AG09309 (cell line): ENCODE measurements around the gene MIOX.

Experiments used
- DNase-seq: peaks from one replicate; pipeline ENCODE4 v3.0.0-alpha.2; 2010; ENCODE audit warnings: low read depth
- H3K4me3 ChIP-seq: 2 replicates; pipeline ENCODE4 v1.5.1; 2011; ENCODE audit warnings: mild to moderate bottlenecking, low read depth, low read length, moderate library complexity; ENCODE audit not compliant: control insufficient read depth
- CTCF ChIP-seq: IDR thresholded peaks from 2 replicates; pipeline ENCODE4 v1.5.1; 2011; ENCODE audit warnings: mild to moderate bottlenecking, low read depth, low read length, inconsistent platforms; ENCODE audit not compliant: insufficient read depth, control insufficient read depth; ENCODE audit errors: missing control alignments

MIOX gene

DNA sequence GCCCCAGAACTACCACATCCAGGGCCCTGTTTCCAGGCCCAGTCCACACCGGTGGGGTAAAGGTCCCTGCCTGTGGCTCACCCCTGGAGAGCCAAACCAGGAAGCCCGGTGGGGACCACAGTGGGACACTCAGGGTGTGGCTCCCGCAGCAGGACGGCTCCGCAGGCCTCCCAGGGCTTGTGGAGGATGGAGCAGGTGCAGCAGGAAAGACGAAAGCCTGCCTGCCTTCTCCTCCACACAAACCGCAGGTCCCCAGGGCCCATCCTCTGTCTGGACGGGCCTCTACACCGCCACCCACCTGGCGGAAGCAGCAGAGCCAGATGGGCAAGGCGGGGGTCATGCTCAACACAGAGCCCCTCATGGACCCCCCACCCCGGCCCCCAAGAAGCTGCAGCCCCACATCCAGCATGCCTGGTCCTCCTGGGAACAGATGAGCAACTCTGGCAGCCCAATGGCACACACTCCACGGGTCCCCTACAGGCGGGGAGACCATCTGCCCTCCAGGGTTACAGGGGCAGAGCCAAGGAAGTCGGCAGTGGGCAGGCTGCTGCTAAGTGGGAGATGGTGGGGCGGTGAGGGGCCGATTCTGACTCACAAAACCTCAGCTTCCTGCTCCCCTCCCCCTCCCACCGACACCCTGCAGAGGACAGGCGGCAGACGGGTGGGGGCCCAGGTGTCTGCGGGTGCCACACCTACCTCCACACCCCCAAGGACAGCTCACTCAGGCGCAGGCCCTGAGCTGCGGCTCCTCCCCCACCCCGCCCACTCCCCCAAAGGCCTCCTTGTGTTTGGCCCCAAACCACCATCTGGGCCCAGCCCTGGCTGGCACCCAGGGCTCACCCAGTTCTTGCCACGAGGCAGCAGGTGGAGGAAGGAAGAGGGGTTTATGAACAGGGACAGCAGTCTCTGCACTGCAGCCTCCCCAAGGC is 17.0 kb upstream of the MIOX start:
- no peak for DNase-seq
- H3K4me3 ChIP-seq = no peak overlapping the region

GRCh38 chr22:50470491-50470890 is 16.2 kb upstream of the MIOX start:
- no peak for DNase-seq
- no peak for TF ChIP-seq CTCF
- H3K4me3 ChIP-seq = no peak overlapping the region

More for the DNA sequence above, 17.0 kb upstream of the MIOX start:
- TF ChIP-seq CTCF = no peak

GRCh38 chr22:50471197-50471847 is 15.3 kb upstream of the MIOX start:
- no peak for TF ChIP-seq CTCF
- no peak overlapping the region for H3K4me3 ChIP-seq
- no peak for DNase-seq

DNA sequence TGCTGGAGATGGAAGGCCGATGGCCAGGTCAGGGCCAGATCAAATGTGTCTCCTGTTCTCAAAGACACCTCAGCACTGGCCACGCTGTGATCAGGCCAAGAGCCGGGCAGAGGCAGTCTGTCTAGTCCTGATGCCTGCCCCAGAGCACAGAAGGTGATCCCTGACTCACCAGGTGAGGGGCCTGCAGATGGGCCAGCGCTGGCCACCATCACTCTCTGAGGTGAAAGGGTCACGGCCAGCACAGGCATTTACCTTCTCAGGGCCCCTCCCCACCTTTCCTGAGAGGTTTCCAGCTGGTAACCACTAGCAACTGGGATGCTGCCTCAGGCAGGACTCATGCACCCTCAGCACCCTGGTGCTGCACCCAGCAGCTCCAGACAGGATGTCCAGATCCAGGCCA is 14.7 kb upstream of the MIOX start:
- no peak for DNase-seq
- no peak overlapping the region for H3K4me3 ChIP-seq
- TF ChIP-seq CTCF = no peak

DNA sequence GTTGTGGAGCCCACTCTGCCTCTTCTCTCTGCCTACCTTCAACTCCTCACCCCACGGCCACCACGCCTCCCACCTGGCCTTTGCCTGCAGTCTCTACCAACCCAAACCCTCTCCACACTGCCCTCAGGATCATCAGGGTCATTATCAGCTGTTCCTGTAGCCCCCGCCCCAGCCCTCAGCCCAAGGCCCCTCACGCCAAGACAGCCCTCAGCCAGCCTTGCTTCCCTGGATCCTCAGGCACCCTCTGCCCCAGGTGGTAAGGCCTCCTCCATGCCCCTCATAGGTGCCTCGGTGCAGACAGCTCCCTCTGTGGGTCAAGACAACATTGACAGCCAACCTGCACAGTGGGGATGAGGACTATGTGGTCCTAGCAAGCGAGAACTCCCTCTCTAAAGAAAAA is 13.6 kb upstream of the MIOX start:
- DNase-seq = no peak
- H3K4me3 ChIP-seq = no peak overlapping the region
- TF ChIP-seq CTCF = peak; percentile 30

GRCh38 chr22:50473855-50474671 is 12.6 kb upstream of the MIOX start:
- TF ChIP-seq CTCF = no peak
- H3K4me3 ChIP-seq = peak overlapping the region; percentile 78
- DNase-seq = no peak
